Muscle of back (tissue), 11 donors: ENCODE results near the gene MCF2L2. TPM values are rescaled to one million over a fixed set of nuclear protein-coding genes. Genes with fewer than 3 reads are reported as not detected.
A peak's percentile ranks its signal among the peaks of the same experiment; 100 is the strongest.
"Not testable (repeated sequence)": the region's sequence is repeated elsewhere in the genome, so short reads cannot be mapped to it uniquely, and the experiment has no call there.

Source experiments
- DNase-seq, 3 donors: peaks; one replicate each; pipeline versions ENCODE4 v3.0.0 to v3.0.0-alpha.2; 2013
- polyA plus RNA-seq, 10 donors: library from polyadenylated mRNA; unstranded; fragments of 120-200 nt; gene quantifications; one replicate each; pipeline ENCODE4 v1.2.1, GENCODE V29; 2013; ENCODE audit not compliant: insufficient read length in 10 of 10

MCF2L2 gene
- polyA plus RNA-seq, 10 donors: 0.16 to 0.65 (median 0.39) TPM

GRCh38 chr3:183179550-183179908 is 248.9 kb downstream of the MCF2L2 start:
- not testable (repeated sequence) for DNase-seq

GRCh38 chr3:183178833-183179549 is 249.4 kb downstream of the MCF2L2 start:
- peak in 2 of 3 donors; percentile 25 to 63 for DNase-seq

GRCh38 chr3:183178512-183178832 is 249.9 kb downstream of the MCF2L2 start:
- DNase-seq: no peak

- no peak for DNase-seq
Observed at GRCh38 chr3:183172051-183172639, 256.3 kb downstream of the MCF2L2 start.

GRCh38 chr3:183167975-183168374 is 260.4 kb downstream of the MCF2L2 start:
- not testable (repeated sequence) for DNase-seq

GRCh38 chr3:183163563-183163962 is 264.9 kb downstream of the MCF2L2 start:
- DNase-seq: no peak

- DNase-seq: peak in 1 of 3 donors; percentile 32
Observed at GRCh38 chr3:183161552-183162336, 266.7 kb downstream of the MCF2L2 start.

GRCh38 chr3:183160616-183161015 is 267.8 kb downstream of the MCF2L2 start:
- DNase-seq: no peak

GRCh38 chr3:183159333-183159732 is 269.1 kb downstream of the MCF2L2 start:
- DNase-seq: no peak

GRCh38 chr3:183158551-183159006 is 269.8 kb downstream of the MCF2L2 start:
- no peak for DNase-seq

GRCh38 chr3:183158113-183158512 is 270.3 kb downstream of the MCF2L2 start:
- no peak for DNase-seq

- no peak for DNase-seq
Observed at GRCh38 chr3:183156266-183156665, 272.2 kb downstream of the MCF2L2 start.

GRCh38 chr3:183155499-183155898 is 272.9 kb downstream of the MCF2L2 start:
- no peak for DNase-seq

- no peak for DNase-seq
Observed at GRCh38 chr3:183153210-183153950, 275.0 kb downstream of the MCF2L2 start.

- DNase-seq: no peak
Observed at GRCh38 chr3:183151821-183152351, 276.5 kb downstream of the MCF2L2 start.

GRCh38 chr3:183151086-183151485 is 277.3 kb downstream of the MCF2L2 start:
- DNase-seq: no peak

GRCh38 chr3:183149915-183150750 is 278.3 kb downstream of the MCF2L2 start:
- DNase-seq: no peak

- no peak for DNase-seq
Observed at GRCh38 chr3:183148056-183148455, 280.4 kb downstream of the MCF2L2 start.

GRCh38 chr3:183144363-183144762 is 284.1 kb downstream of the MCF2L2 start:
- DNase-seq: no peak

GRCh38 chr3:183142199-183142598 is 286.2 kb downstream of the MCF2L2 start:
- no peak for DNase-seq

GRCh38 chr3:183134844-183135243 is 293.6 kb downstream of the MCF2L2 start:
- no peak for DNase-seq
